ENCODE results near the gene RABGAP1L. TPM values are rescaled to one million over a fixed set of nuclear protein-coding genes. Genes with fewer than 3 reads are reported as not detected.
"Not testable (repeated sequence)": the region's sequence is repeated elsewhere in the genome, so short reads cannot be mapped to it uniquely, and the experiment has no call there.

The RABGAP1L gene
- total RNA-seq, 1 donor from 2014 or later: 69.2 TPM

GRCh38 chr1:174116042-174116441 is 43.3 kb upstream of the RABGAP1L start:
- Histone ChIP-seq H3K27me3 (ENCODE audit: low read depth) (no peaks in the 10 kb centered on the region), H3K4me1 (peaks cover 27% of the 10 kb centered on the region), H3K9me3 (replicated peaks) (no peaks in the 10 kb centered on the region), H3K4me3 (no peak overlapping the region), H3K36me3 (no peaks in the 10 kb centered on the region), H3K27ac (replicated peaks) (no peak overlapping the region)
- no peak for DNase-seq
- intact Hi-C loops (cut with micrococcal nuclease): no loop called here
- no peak for TF ChIP-seq CTCF (IDR thresholded peaks at IDR 0.05; ENCODE audit: borderline replicate concordance)

GRCh38 chr1:174118751-174119150 is 40.6 kb upstream of the RABGAP1L start:
- H3K27me3 ChIP-seq (ENCODE audit: low read depth): no peaks in the 10 kb centered on the region
- DNase-seq: no peak
- TF ChIP-seq CTCF (IDR thresholded peaks at IDR 0.05; ENCODE audit: borderline replicate concordance): no peak
- H3K9me3 ChIP-seq (replicated peaks): peaks cover 5% of the 10 kb centered on the region
- no peak overlapping the region for H3K4me3 ChIP-seq
- peaks cover 19% of the 10 kb centered on the region for H3K4me1 ChIP-seq
- H3K27ac ChIP-seq (replicated peaks): peak overlapping the region; percentile 32
- intact Hi-C loops (cut with micrococcal nuclease): no loop called here
- no peaks in the 10 kb centered on the region for H3K36me3 ChIP-seq

- H3K4me1 ChIP-seq: peaks cover 13% of the 10 kb centered on the region
- H3K27me3 ChIP-seq (ENCODE audit: low read depth); DNase-seq; H3K36me3 ChIP-seq; H3K27ac ChIP-seq (replicated peaks); H3K4me3 ChIP-seq; intact Hi-C loops (cut with micrococcal nuclease): not testable (repeated sequence)
- peaks cover 38% of the 10 kb centered on the region for H3K9me3 ChIP-seq (replicated peaks)
These were observed 37.0 kb upstream of the RABGAP1L start for GRCh38 chr1:174122318-174122717.

- intact Hi-C loops (cut with micrococcal nuclease): no loop called here
- H3K27me3 ChIP-seq (ENCODE audit: low read depth): no peaks in the 10 kb centered on the region
- no peak overlapping the region for H3K4me3 ChIP-seq
- peaks cover 2% of the 10 kb centered on the region for H3K36me3 ChIP-seq
- H3K27ac ChIP-seq (replicated peaks): no peak overlapping the region
- DNase-seq: no peak
- H3K9me3 ChIP-seq (replicated peaks): peaks cover 38% of the 10 kb centered on the region
- no peak for TF ChIP-seq CTCF (IDR thresholded peaks at IDR 0.05; ENCODE audit: borderline replicate concordance)
- peaks cover 7% of the 10 kb centered on the region for H3K4me1 ChIP-seq
These were observed 35.5 kb upstream of the RABGAP1L start for GRCh38 chr1:174123843-174124242.

GRCh38 chr1:174127176-174127575 is 32.1 kb upstream of the RABGAP1L start:
- H3K27me3 ChIP-seq (ENCODE audit: low read depth); H3K36me3 ChIP-seq; H3K4me1 ChIP-seq; H3K4me3 ChIP-seq; H3K27ac ChIP-seq (replicated peaks); intact Hi-C loops (cut with micrococcal nuclease); DNase-seq: not testable (repeated sequence)
- H3K9me3 ChIP-seq (replicated peaks): peaks cover 49% of the 10 kb centered on the region

- intact Hi-C loops (cut with micrococcal nuclease): no loop called here
- no peak for DNase-seq
- Histone ChIP-seq H3K36me3 (no peaks in the 10 kb centered on the region), H3K27ac (replicated peaks) (no peak overlapping the region), H3K9me3 (replicated peaks) (peaks cover 26% of the 10 kb centered on the region), H3K4me3 (no peak overlapping the region), H3K4me1 (peaks cover 3% of the 10 kb centered on the region), H3K27me3 (ENCODE audit: low read depth) (no peaks in the 10 kb centered on the region)
- TF ChIP-seq CTCF (IDR thresholded peaks at IDR 0.05; ENCODE audit: borderline replicate concordance): no peak
These were observed 28.2 kb upstream of the RABGAP1L start for GRCh38 chr1:174131032-174131638.
